H9 (cell line): ENCODE data around the gene NSUN2. TPM values are rescaled to one million over a fixed set of nuclear protein-coding genes. Genes with fewer than 3 reads are reported as not detected.

Source experiments
- DNase-seq: peaks from one replicate; pipeline ENCODE4 v3.0.0-alpha.2; 2017
- H2AFZ ChIP-seq: one replicate; pipeline ENCODE4 v1.6.1; 2013; ENCODE audit warnings: mild to moderate bottlenecking, low read length, control low read depth, moderate library complexity
- H2AK5ac ChIP-seq: 2 replicates; pipeline ENCODE4 v1.6.1; 2013; ENCODE audit warnings: low read length, control low read depth, mixed read lengths; ENCODE audit not compliant: insufficient read length
- H2BK120ac ChIP-seq: one replicate; pipeline ENCODE4 v1.6.1; 2013; ENCODE audit warnings: low read depth, mild to moderate bottlenecking, low read length, control low read depth, inconsistent platforms; ENCODE audit not compliant: poor library complexity, severe bottlenecking
- H2BK12ac ChIP-seq: 2 replicates; pipeline ENCODE4 v1.6.1; 2013; ENCODE audit warnings: low read length, control low read depth, mixed read lengths, low read depth; ENCODE audit not compliant: insufficient read length
- H2BK15ac ChIP-seq: 2 replicates; pipeline ENCODE4 v1.6.1; 2013; ENCODE audit warnings: low read depth, low read length, control low read depth
- H2BK20ac ChIP-seq: one replicate; pipeline ENCODE4 v1.6.1; 2013; ENCODE audit warnings: low read depth, mild to moderate bottlenecking, low read length, control low read depth, inconsistent platforms; ENCODE audit not compliant: poor library complexity, severe bottlenecking
- H2BK5ac ChIP-seq: 2 replicates; pipeline ENCODE4 v1.6.1; 2013; ENCODE audit warnings: low read length, control low read depth, mixed read lengths; ENCODE audit not compliant: insufficient read length
- H3K14ac ChIP-seq: 2 replicates; pipeline ENCODE4 v1.6.1; 2013; ENCODE audit warnings: low read length, control low read depth; ENCODE audit not compliant: insufficient read depth
- H3K18ac ChIP-seq: 2 replicates; pipeline ENCODE4 v1.6.1; 2013; ENCODE audit warnings: low read depth, mild to moderate bottlenecking, mixed read lengths, low read length, control low read depth; ENCODE audit not compliant: insufficient read length
- H3K23ac ChIP-seq: 2 replicates; pipeline ENCODE4 v1.6.1; 2013; ENCODE audit warnings: low read length, control low read depth, mixed read lengths, low read depth; ENCODE audit not compliant: insufficient read length
- H3K23me2 ChIP-seq: 2 replicates; pipeline ENCODE4 v1.6.1; 2013; ENCODE audit warnings: low read depth, mild to moderate bottlenecking, mixed read lengths, low read length, control low read depth; ENCODE audit not compliant: insufficient read length, poor library complexity, severe bottlenecking
- H3K27ac ChIP-seq: 2 replicates; pipeline ENCODE4 v1.5.1; 2013; ENCODE audit warnings: low read length, control low read depth, mixed read lengths, low read depth; ENCODE audit not compliant: insufficient read length
- H3K27me3 ChIP-seq: 2 replicates; pipeline ENCODE4 v1.6.1; 2013; ENCODE audit warnings: low read length, control low read depth, inconsistent platforms; ENCODE audit not compliant: insufficient read depth
- H3K4ac ChIP-seq: 2 replicates; pipeline ENCODE4 v1.6.1; 2013; ENCODE audit warnings: low read depth, mild to moderate bottlenecking, control low read depth, inconsistent platforms, low read length, moderate library complexity
- H3K4me1 ChIP-seq: 2 replicates; pipeline ENCODE4 v1.6.1; 2013; ENCODE audit warnings: low read length, control low read depth, inconsistent platforms; ENCODE audit not compliant: insufficient read depth
- H3K4me2 ChIP-seq: 2 replicates; pipeline ENCODE4 v1.6.1; 2013; ENCODE audit warnings: low read length, control low read depth, mixed read lengths; ENCODE audit not compliant: insufficient read length, insufficient read depth
- H3K56ac ChIP-seq: 2 replicates; pipeline ENCODE4 v1.6.1; 2013; ENCODE audit warnings: low read depth, mild to moderate bottlenecking, mixed read lengths, low read length, control low read depth; ENCODE audit not compliant: insufficient read length
- H3K79me1 ChIP-seq: 2 replicates; pipeline ENCODE4 v1.6.1; 2013; ENCODE audit warnings: low read depth, mild to moderate bottlenecking, moderate library complexity, low read length, control low read depth, inconsistent platforms; ENCODE audit not compliant: insufficient read depth, poor library complexity, severe bottlenecking
- H3K79me2 ChIP-seq: 2 replicates; pipeline ENCODE4 v1.6.1; 2013; ENCODE audit warnings: low read length, control low read depth, inconsistent platforms; ENCODE audit not compliant: insufficient read depth
- H3K9ac ChIP-seq: 2 replicates; pipeline ENCODE4 v1.6.1; 2013; ENCODE audit warnings: low read length, control low read depth, mixed read lengths; ENCODE audit not compliant: insufficient read length; ENCODE audit errors: extremely low read depth
- H3K9me3 ChIP-seq: one replicate; pipeline ENCODE4 v1.6.1; 2013; ENCODE audit warnings: low read depth, low read length, inconsistent platforms; ENCODE audit not compliant: control insufficient read depth
- H3T11ph ChIP-seq: one replicate; pipeline ENCODE4 v1.6.1; 2013; ENCODE audit warnings: mild to moderate bottlenecking, low read length, control low read depth, inconsistent platforms
- H4K20me1 ChIP-seq: one replicate; pipeline ENCODE4 v1.6.1; 2013; ENCODE audit not compliant: control insufficient read depth, insufficient read length, insufficient read depth
- H4K5ac ChIP-seq: 2 replicates; pipeline ENCODE4 v1.6.1; 2013; ENCODE audit warnings: low read depth, mild to moderate bottlenecking, mixed read lengths, low read length, control low read depth; ENCODE audit not compliant: insufficient read length
- H4K8ac ChIP-seq: replicated peaks from 2 replicates; pipeline ENCODE4 v1.6.1; 2013; ENCODE audit warnings: low read length, control low read depth, mixed read lengths, low read depth; ENCODE audit not compliant: insufficient read length
- H4K91ac ChIP-seq: 2 replicates; pipeline ENCODE4 v1.6.1; 2013; ENCODE audit warnings: low read depth, mild to moderate bottlenecking, moderate library complexity, mixed read lengths, low read length, control low read depth; ENCODE audit not compliant: insufficient read length
- H3K27ac Mint-ChIP-seq, 3 experiments: 2 replicates in 2 of 3; 3 replicates in 1 of 3; pipeline ENCODE4 v1.8.0; 2020 to 2021; ENCODE audit warnings: mixed read lengths in 3 of 3, mild to moderate bottlenecking in 1 of 3, moderate library complexity in 1 of 3
- H3K27me3 Mint-ChIP-seq: 2 replicates; pipeline ENCODE4 v1.8.0; 2021; ENCODE audit warnings: low read depth, mild to moderate bottlenecking, moderate library complexity, mixed read lengths
- H3K36me3 Mint-ChIP-seq, 3 experiments: 2 replicates in 2 of 3; 3 replicates in 1 of 3; pipeline ENCODE4 v1.8.0; 2020 to 2021; ENCODE audit warnings: low read depth in 3 of 3, mixed read lengths in 3 of 3; ENCODE audit not compliant: insufficient read depth in 1 of 3
- H3K4me1 Mint-ChIP-seq, 2 experiments: 2 replicates each; pipeline ENCODE4 v1.8.0; 2020; ENCODE audit warnings: mixed read lengths in 2 of 2
- H3K4me3 Mint-ChIP-seq, 2 experiments: 2 replicates in 1 of 2; 3 replicates in 1 of 2; pipeline ENCODE4 v1.8.0; 2020 to 2021; ENCODE audit warnings: mild to moderate bottlenecking in 2 of 2, mixed read lengths in 2 of 2, moderate library complexity in 1 of 2
- H3K9me3 Mint-ChIP-seq, 2 experiments: 2 replicates in 1 of 2; 3 replicates in 1 of 2; pipeline ENCODE4 v1.8.0; 2020; ENCODE audit warnings: mild to moderate bottlenecking in 2 of 2, mixed read lengths in 2 of 2, moderate library complexity in 1 of 2
- WGBS: extraction: QIAGEN DNeasy Blood & Tissue Kit; methylation state at CpG from one replicate; pipeline ENCODE4 v1.1.7; 2013; ENCODE audit warnings: missing lambda C conversion rate, low lambda C conversion rate, mixed read lengths; ENCODE audit not compliant: insufficient read length; ENCODE audit errors: extremely low coverage; 5-methylcytosine and 5-hydroxymethylcytosine counted together
- total RNA-seq: library from RNA; stranded (reverse); gene quantifications from 2 replicates; pipeline ENCODE4 v1.2.1, GENCODE V29; 2021
- TF ChIP-seq, protein P1 (sequence below): fragments of 200-600 bp; sonication (generic); conservative IDR thresholded peaks from 3 replicates; pipeline ENCODE4 v1.8.0; 2021; ENCODE audit warnings: antibody characterized with exemption, mild to moderate bottlenecking

The NSUN2 gene
- total RNA-seq, 1 experiment from 2014 or later, result 115 TPM

DNA sequence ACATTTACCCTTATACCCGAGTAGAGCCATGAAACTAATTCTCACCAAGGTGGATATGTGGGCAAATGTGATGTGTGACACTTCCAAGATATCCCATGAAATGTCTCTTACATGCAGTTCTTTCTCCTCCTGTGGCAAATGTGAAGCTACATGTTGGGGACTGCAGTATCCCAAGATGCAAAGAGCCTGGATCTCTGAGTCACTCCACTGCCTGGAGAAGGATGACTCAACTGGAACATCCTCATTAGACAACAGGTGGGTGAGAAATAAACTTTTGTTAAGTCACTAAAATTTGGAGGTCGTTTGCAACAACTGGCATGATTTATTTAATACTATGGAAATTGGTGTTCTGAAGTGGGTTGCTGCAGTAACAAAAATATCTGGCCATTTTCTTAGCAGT lies 43.9 kb upstream of the NSUN2 start:
- Histone ChIP-seq H3K9me3 (peaks cover 6% of the 10 kb centered on the region), H3K18ac (no peak overlapping the region), H3T11ph (no peak overlapping the region), H3K79me1 (no peaks in the 10 kb centered on the region), H2BK120ac (no peak overlapping the region), H3K27me3 (no peaks in the 10 kb centered on the region; the same call in 1 of the 2 replicates), H4K20me1 (peaks cover 4% of the 10 kb centered on the region), H2BK5ac (no peak overlapping the region), H2AFZ (no peak overlapping the region), H3K9ac (no peak overlapping the region), H4K8ac (no peak overlapping the region), H2BK15ac (no peak overlapping the region), H3K27ac (no peak overlapping the region), H3K56ac (no peak overlapping the region), H3K23me2 (no peaks in the 10 kb centered on the region), H3K14ac (no peak overlapping the region), H2BK12ac (no peak overlapping the region), H3K4me2 (no peak overlapping the region), H2AK5ac (no peak overlapping the region), H3K4ac (no peak overlapping the region), H3K79me2 (no peaks in the 10 kb centered on the region; the same call in 1 of the 2 replicates), H3K23ac (no peak overlapping the region), H4K5ac (no peak overlapping the region), H3K4me1 (no peaks in the 10 kb centered on the region), H4K91ac (no peak overlapping the region), H2BK20ac (no peak overlapping the region)
- Mint-ChIP-seq H3K36me3 (peaks cover 11 to 35% (median 24%) of the 10 kb centered on the region in 3 experiments), H3K4me3 (no peak overlapping the region), H3K9me3 (peaks cover 10 to 24% of the 10 kb centered on the region in 2 experiments), H3K4me1 (no peaks in the 10 kb centered on the region), H3K27ac (no peak overlapping the region), H3K27me3 (peaks cover 17% of the 10 kb centered on the region)
- WGBS, result no CpG with 5 or more reads among the region's 2 CpGs
- TF ChIP-seq, protein P1, sequence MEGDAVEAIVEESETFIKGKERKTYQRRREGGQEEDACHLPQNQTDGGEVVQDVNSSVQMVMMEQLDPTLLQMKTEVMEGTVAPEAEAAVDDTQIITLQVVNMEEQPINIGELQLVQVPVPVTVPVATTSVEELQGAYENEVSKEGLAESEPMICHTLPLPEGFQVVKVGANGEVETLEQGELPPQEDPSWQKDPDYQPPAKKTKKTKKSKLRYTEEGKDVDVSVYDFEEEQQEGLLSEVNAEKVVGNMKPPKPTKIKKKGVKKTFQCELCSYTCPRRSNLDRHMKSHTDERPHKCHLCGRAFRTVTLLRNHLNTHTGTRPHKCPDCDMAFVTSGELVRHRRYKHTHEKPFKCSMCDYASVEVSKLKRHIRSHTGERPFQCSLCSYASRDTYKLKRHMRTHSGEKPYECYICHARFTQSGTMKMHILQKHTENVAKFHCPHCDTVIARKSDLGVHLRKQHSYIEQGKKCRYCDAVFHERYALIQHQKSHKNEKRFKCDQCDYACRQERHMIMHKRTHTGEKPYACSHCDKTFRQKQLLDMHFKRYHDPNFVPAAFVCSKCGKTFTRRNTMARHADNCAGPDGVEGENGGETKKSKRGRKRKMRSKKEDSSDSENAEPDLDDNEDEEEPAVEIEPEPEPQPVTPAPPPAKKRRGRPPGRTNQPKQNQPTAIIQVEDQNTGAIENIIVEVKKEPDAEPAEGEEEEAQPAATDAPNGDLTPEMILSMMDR, result no peak
- DNase-seq, result no peak
